T-cell (primary cell): ENCODE measurements around the gene SKAP2. TPM values are rescaled to one million over a fixed set of nuclear protein-coding genes. Genes with fewer than 3 reads are reported as not detected.

Experiments
- ATAC-seq, 4 experiments: fragments of 200-7000 bp in 3 of 4; fragments of 150-1000 bp in 1 of 4; cut with Tn5 transposase; replicated peaks in 1 of 4; 1 replicate in 3 of 4; 2 replicates in 1 of 4; pipeline ENCODE4 v1.10.0; 2021; ENCODE audit warnings: moderate library complexity in 3 of 4, mild to moderate bottlenecking in 2 of 4, moderate number of reproducible peaks in 1 of 4
- CTCF ChIA-PET, 2 donors: fragments of 300-600 bp; sonication (Branson Sonifier 250); formaldehyde crosslinking; loops; one replicate each; lab custom pipeline; 2022; ENCODE audit warnings: antibody characterized with exemption in 2 of 2; lab: Charles Lee
- POLR2A ChIA-PET, 2 donors: fragments of 300-600 bp; sonication (Branson Sonifier 250); formaldehyde crosslinking; loops; one replicate each; lab custom pipeline; 2022; ENCODE audit warnings: antibody characterized with exemption in 2 of 2; lab: Charles Lee
- DNase-seq, 35 experiments: peaks; one replicate each; pipeline versions ENCODE4 v3.0.0 to v3.0.0-alpha.2; 2013 to 2023
- H3K27ac ChIP-seq: one replicate; pipeline ENCODE4 v1.5.1; 2013; ENCODE audit warnings: low read length
- H3K27me3 ChIP-seq, 2 experiments: replicated peaks in 1 of 2; 1 replicate in 1 of 2; 2 replicates in 1 of 2; pipeline versions ENCODE4 v1.6.1 to v1.7.0; 2013; ENCODE audit warnings: low read length in 1 of 2, mixed read lengths in 1 of 2; ENCODE audit not compliant: control insufficient read depth in 2 of 2, insufficient read depth in 2 of 2; ENCODE audit errors: extremely low read depth in 1 of 2
- H3K36me3 ChIP-seq, 2 donors: 1 replicate in 1 of 2; 2 replicates in 1 of 2; pipeline versions ENCODE4 v1.6.1 to v1.7.0; 2013; ENCODE audit warnings: low read length in 1 of 2; ENCODE audit not compliant: control insufficient read depth in 2 of 2, insufficient read depth in 1 of 2; ENCODE audit errors: extremely low read depth in 1 of 2
- H3K4me1 ChIP-seq, 2 experiments: 1 replicate in 1 of 2; 2 replicates in 1 of 2; pipeline versions ENCODE4 v1.6.1 to v1.7.0; 2013; ENCODE audit warnings: low read length in 2 of 2, mixed read lengths in 1 of 2; ENCODE audit not compliant: insufficient read depth in 2 of 2, control insufficient read depth in 1 of 2; ENCODE audit errors: extremely low read depth in 1 of 2
- H3K4me3 ChIP-seq, 2 donors: 1 replicate in 1 of 2; 2 replicates in 1 of 2; pipeline versions ENCODE4 v1.5.1 to v1.7.0; 2013; ENCODE audit warnings: mild to moderate bottlenecking in 2 of 2, low read length in 1 of 2, moderate library complexity in 1 of 2; ENCODE audit not compliant: control insufficient read depth in 1 of 2; ENCODE audit errors: extremely low read depth in 1 of 2
- H3K9me3 ChIP-seq: 2 replicates; pipeline ENCODE4 v1.7.0; 2013
- H3K27ac Mint-ChIP-seq, 2 donors: one replicate each; pipeline ENCODE4 v1.8.0; 2020 to 2021; ENCODE audit warnings: mild to moderate bottlenecking in 2 of 2, mixed read lengths in 2 of 2
- H3K27me3 Mint-ChIP-seq, 2 donors: one replicate each; pipeline ENCODE4 v1.8.0; 2021 to 2022; ENCODE audit warnings: mixed read lengths in 2 of 2
- H3K36me3 Mint-ChIP-seq: one replicate; pipeline ENCODE4 v1.8.0; 2021; ENCODE audit warnings: mixed read lengths
- H3K4me1 Mint-ChIP-seq, 3 donors: one replicate each; pipeline ENCODE4 v1.8.0; 2020 to 2022; ENCODE audit warnings: mixed read lengths in 3 of 3, mild to moderate bottlenecking in 1 of 3
- H3K4me3 Mint-ChIP-seq, 3 donors: one replicate each; pipeline ENCODE4 v1.8.0; 2020 to 2022; ENCODE audit warnings: mild to moderate bottlenecking in 3 of 3, mixed read lengths in 3 of 3, moderate library complexity in 3 of 3
- H3K9me3 Mint-ChIP-seq, 3 donors: one replicate each; pipeline ENCODE4 v1.8.0; 2020 to 2022; ENCODE audit warnings: mixed read lengths in 3 of 3
- WGBS: methylation state at CpG from one replicate; pipeline ENCODE4 v1.1.5; 2013; ENCODE audit warnings: missing lambda C conversion rate; ENCODE audit not compliant: insufficient coverage; 5-methylcytosine and 5-hydroxymethylcytosine counted together
- total RNA-seq, 35 experiments: library from RNA in 6 of 35; stranded (reverse) in 6 of 35; fragments of 120-200 nt in 1 of 35; gene quantifications; one replicate each; pipeline versions ENCODE4 v1.2.1 to v1.2.4 and lab custom pipeline; 2013 to 2026

Gene SKAP2
- total RNA-seq, 5 donors from 2014 or later (not counting 1 experiment from before 2014, with no cell fraction given): 4.8 to 8.9 (median 7.7) TPM

DNA sequence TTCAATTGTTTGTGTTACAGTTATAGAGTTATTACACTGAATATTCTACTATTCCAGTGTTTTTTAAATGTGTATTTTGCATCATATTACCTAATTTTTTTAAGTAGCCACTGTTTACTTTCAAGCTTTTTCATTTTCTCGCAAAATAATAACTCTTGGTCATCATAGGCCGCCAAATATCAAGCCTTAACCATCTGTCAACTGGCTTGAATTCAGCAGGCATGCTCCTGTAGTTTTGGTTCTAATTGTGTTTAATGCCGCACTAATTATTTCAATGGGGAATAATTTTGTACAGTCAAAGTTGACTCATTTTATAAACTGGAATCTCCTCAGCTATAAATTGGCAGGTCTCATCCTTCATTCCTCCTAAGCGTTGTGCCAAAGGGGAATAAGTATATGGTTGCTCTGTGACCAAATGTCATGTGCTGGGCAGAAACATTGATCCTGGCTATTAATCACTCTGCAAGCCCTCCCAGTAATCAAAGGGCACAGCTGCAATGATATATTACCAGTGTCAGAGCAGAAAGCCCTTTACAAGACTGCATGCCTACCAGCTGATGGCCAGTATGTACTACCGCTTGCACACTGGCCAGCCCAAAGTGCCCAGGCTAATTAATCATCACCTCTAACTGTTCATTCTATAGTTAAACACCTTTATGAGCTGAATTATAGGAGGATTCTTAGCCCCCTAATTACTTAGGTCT lies 74.8 kb downstream of the SKAP2 start:
- no peak for ATAC-seq
- Histone ChIP-seq H3K27ac (no peak overlapping the region), H3K36me3 (no peaks in the 10 kb centered on the region), H3K4me3 (no peak overlapping the region), H3K9me3 (no peaks in the 10 kb centered on the region), H3K4me1 (no peaks in the 10 kb centered on the region), H3K27me3 (peaks cover 0 to 3% of the 10 kb centered on the region in 2 experiments)
- no peaks in the 10 kb centered on the region for H3K27me3 Mint-ChIP-seq
- no CpG with 5 or more reads among the region's 5 CpGs for WGBS
- no peaks in the 10 kb centered on the region for H3K4me1 Mint-ChIP-seq
- DNase-seq: no peak
- ChIA-PET POLR2A (no interaction called here), CTCF (interaction anchor here in 1 of 2 donors (0.6 kb wide), 2 partner anchors 448 to 692 kb away, joined by 3 to 5 read pairs; no protein-coding TSS in a partner anchor)
- no peak overlapping the region for H3K27ac Mint-ChIP-seq
- no peak overlapping the region for H3K4me3 Mint-ChIP-seq
- H3K9me3 Mint-ChIP-seq: no peaks in the 10 kb centered on the region
- H3K36me3 Mint-ChIP-seq: no peaks in the 10 kb centered on the region

DNA sequence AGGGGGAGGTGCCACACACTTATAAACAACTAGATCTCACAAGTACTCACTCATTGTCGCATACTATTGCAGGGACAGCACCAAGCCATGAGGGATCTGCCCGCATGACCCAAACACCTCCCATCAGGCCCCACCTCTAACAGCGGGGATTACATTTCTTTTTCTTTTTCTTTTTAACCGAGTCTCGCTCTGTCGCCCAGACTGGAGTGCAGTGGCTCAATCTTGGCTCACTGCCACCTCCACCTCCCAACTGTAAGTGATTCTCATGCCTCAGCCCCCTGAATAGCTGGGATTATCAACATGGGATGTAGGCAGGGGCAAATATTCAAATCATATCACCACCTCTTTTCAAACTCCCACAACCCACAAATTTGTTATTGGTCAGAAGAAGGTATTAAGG lies 76.7 kb downstream of the SKAP2 start:
- no peak for ATAC-seq
- Mint-ChIP-seq H3K9me3 (peaks cover 0 to 6% (median 0%) of the 10 kb centered on the region in 3 donors), H3K4me3 (no peak overlapping the region), H3K4me1 (no peaks in the 10 kb centered on the region), H3K27me3 (peaks cover 0 to 3% of the 10 kb centered on the region in 2 donors), H3K27ac (no peak overlapping the region), H3K36me3 (peaks cover 6% of the 10 kb centered on the region)
- no peaks in the 10 kb centered on the region for H3K9me3 ChIP-seq
- H3K27me3 ChIP-seq: no peaks in the 10 kb centered on the region
- H3K4me1 ChIP-seq: no peaks in the 10 kb centered on the region
- WGBS: no CpG with 5 or more reads among the region's 6 CpGs
- no peak overlapping the region for H3K4me3 ChIP-seq
- POLR2A ChIA-PET: no interaction called here
- CTCF ChIA-PET: no interaction called here
- DNase-seq: no peak
- no peaks in the 10 kb centered on the region for H3K36me3 ChIP-seq
- no peak overlapping the region for H3K27ac ChIP-seq

DNA sequence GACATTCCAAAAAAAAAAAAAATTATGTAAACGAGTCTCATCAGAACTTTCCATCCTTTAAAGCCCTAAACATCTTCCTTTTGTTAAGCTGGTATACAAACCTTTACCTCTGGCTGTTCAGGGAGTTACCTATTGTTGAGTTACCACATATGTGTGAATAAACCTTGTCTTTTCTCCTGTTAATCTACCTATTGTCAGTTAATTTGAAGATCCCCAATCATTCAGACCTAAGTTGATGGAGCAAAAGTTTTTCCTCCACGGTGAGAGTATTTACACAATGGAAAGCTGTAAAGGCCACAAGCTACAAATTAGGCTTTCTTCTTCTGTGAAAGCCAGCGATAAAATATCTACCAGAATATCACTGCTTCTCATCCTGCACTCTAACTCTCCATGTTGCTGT lies 80.3 kb downstream of the SKAP2 start:
- ATAC-seq (no peak), DNase-seq (no peak)
- H3K4me3 ChIP-seq: no peak overlapping the region
- no peaks in the 10 kb centered on the region for H3K9me3 ChIP-seq
- no peak overlapping the region for H3K27ac ChIP-seq
- Mint-ChIP-seq H3K27me3 (peaks cover 0 to 3% of the 10 kb centered on the region in 2 donors), H3K27ac (no peak overlapping the region), H3K36me3 (peaks cover 6% of the 10 kb centered on the region), H3K4me3 (no peak overlapping the region), H3K9me3 (peaks cover 0 to 6% (median 0%) of the 10 kb centered on the region in 3 donors), H3K4me1 (no peaks in the 10 kb centered on the region)
- ChIA-PET POLR2A (no interaction called here), CTCF (interaction anchor here in 1 of 2 donors (1.0 kb wide), 1 partner anchor 12 kb away, joined by 3 read pairs; no protein-coding TSS in a partner anchor)
- no peaks in the 10 kb centered on the region for H3K36me3 ChIP-seq
- H3K4me1 ChIP-seq: no peaks in the 10 kb centered on the region
- WGBS: 86% methylated on average over 1 of the region's 3 CpGs
- H3K27me3 ChIP-seq: no peaks in the 10 kb centered on the region

DNA sequence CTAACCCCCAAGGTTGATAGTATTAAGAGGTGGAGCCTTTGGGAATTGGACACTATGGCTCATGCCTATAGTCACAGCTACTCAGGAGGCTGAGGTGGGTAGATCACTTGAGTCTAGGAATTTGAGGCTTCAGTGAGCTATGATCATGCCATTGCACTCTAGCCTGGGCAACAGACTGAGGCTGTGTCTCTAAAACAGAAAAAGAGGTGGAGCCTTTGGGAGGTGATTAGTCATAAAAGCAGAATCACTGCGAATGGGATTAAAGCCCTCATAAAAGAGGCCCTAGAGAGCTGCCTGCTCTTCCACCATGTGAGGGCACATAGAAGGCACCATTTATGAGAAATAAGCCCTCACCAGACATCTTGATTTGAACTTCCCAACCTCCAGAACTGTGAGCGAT lies 81.9 kb downstream of the SKAP2 start:
- Mint-ChIP-seq H3K27ac (no peak overlapping the region), H3K4me1 (no peaks in the 10 kb centered on the region), H3K9me3 (peaks cover 0 to 6% (median 0%) of the 10 kb centered on the region in 3 donors), H3K27me3 (peaks cover 0 to 3% of the 10 kb centered on the region in 2 donors), H3K36me3 (peaks cover 6% of the 10 kb centered on the region), H3K4me3 (no peak overlapping the region)
- no peaks in the 10 kb centered on the region for H3K27me3 ChIP-seq
- no peaks in the 10 kb centered on the region for H3K4me1 ChIP-seq
- ATAC-seq (no peak), DNase-seq (no peak)
- H3K4me3 ChIP-seq: no peak overlapping the region
- POLR2A ChIA-PET: no interaction called here
- H3K27ac ChIP-seq: no peak overlapping the region
- WGBS: no CpG with 5 or more reads among the region's 2 CpGs
- no peaks in the 10 kb centered on the region for H3K36me3 ChIP-seq
- H3K9me3 ChIP-seq: no peaks in the 10 kb centered on the region
- CTCF ChIA-PET: no interaction called here

DNA sequence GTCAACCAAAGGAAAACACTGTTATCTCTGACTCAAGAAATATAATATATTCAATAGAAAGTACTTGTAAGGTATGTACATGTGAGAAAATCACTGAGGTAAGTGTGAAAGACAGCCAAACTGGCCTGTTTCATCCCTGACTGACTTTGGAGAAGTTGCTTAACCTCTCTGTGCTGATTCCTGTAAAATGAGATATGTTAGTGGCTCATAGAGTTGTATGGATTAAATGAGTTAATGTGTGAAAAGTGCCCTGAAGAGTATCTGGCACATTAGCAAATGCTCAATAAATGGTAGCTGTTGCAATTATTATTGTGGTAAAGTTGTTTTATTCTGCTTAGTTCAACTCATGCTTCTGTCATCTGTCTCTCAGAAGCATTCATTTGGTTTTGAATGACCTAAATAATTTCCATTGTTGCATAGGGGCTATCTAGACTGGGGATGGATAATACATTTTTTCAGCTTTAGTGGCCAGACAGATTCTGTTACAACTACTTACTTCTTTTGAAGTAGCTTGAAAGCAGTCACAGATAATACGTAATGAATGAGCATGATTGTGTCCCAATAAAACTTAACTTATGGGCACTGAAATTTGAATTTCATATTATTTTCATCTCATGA lies 84.3 kb downstream of the SKAP2 start:
- Histone ChIP-seq H3K36me3 (no peaks in the 10 kb centered on the region), H3K4me3 (no peak overlapping the region), H3K9me3 (no peaks in the 10 kb centered on the region), H3K27ac (no peak overlapping the region), H3K4me1 (no peaks in the 10 kb centered on the region), H3K27me3 (no peaks in the 10 kb centered on the region)
- CTCF ChIA-PET: no interaction called here
- ATAC-seq (no peak), DNase-seq (no peak)
- Mint-ChIP-seq H3K4me1 (no peaks in the 10 kb centered on the region), H3K4me3 (no peak overlapping the region), H3K36me3 (peaks cover 6% of the 10 kb centered on the region), H3K27ac (no peak overlapping the region), H3K27me3 (peaks cover 0 to 3% of the 10 kb centered on the region in 2 donors), H3K9me3 (peaks cover 0 to 6% (median 0%) of the 10 kb centered on the region in 3 donors)
- POLR2A ChIA-PET: no interaction called here
- WGBS: no CpG with 5 or more reads among the region's 1 CpG

DNA sequence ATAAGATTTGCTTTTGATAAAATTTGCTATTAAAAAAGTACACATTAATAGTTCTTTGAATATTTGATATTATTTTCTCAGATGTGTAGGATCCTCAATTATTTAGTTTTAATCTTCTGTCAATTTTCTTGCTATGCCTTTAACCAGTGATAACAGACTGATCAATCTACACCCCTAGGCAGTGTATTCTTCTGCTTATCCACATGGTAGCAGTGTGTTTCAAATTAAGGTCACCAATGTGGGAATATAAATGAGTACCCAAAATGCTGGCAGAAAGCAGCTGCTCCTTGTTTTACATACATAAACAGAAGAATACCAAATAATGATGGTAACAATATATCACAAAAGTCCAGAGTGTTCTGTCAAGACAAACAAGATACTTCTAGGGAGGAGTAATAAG lies 87.0 kb downstream of the SKAP2 start:
- DNase-seq (no peak), ATAC-seq (no peak)
- no peaks in the 10 kb centered on the region for H3K4me1 ChIP-seq
- H3K4me1 Mint-ChIP-seq: no peaks in the 10 kb centered on the region
- H3K4me3 ChIP-seq: no peak overlapping the region
- H3K4me3 Mint-ChIP-seq: no peak overlapping the region
- peaks cover 9% of the 10 kb centered on the region for H3K36me3 Mint-ChIP-seq
- CTCF ChIA-PET: no interaction called here
- no peaks in the 10 kb centered on the region for H3K36me3 ChIP-seq
- H3K9me3 ChIP-seq: no peaks in the 10 kb centered on the region
- no peak overlapping the region for H3K27ac ChIP-seq
- H3K27me3 Mint-ChIP-seq: no peaks in the 10 kb centered on the region
- POLR2A ChIA-PET: no interaction called here
- H3K9me3 Mint-ChIP-seq: no peaks in the 10 kb centered on the region
- H3K27ac Mint-ChIP-seq: no peak overlapping the region
- no peaks in the 10 kb centered on the region for H3K27me3 ChIP-seq
